Adrenal gland (tissue), 12 donors: ENCODE results near the gene CCDC92B. TPM values are rescaled to one million over a fixed set of nuclear protein-coding genes. Genes with fewer than 3 reads are reported as not detected.

ENCODE experiments used
- DNase-seq, 7 donors: peaks; one replicate each; pipeline ENCODE4 v3.0.0-alpha.2; 2019 to 2020
- H3K27ac ChIP-seq, 5 donors: fragments of 200-600 bp; sonication (generic) in 4 of 5; 1 replicate in 3 of 5; 2 replicates in 2 of 5; pipeline versions ENCODE4 v1.5.1 to v1.8.0; 2016 to 2020; ENCODE audit warnings: mild to moderate bottlenecking in 1 of 5
- H3K27me3 ChIP-seq: fragments of 200-600 bp; 2 replicates; pipeline ENCODE4 v1.8.0; 2021
- H3K36me3 ChIP-seq, 2 donors: fragments of 200-600 bp; replicated peaks in 1 of 2; 1 replicate in 1 of 2; 2 replicates in 1 of 2; pipeline versions ENCODE4 v1.5.1 to v1.8.0; 2018 to 2022
- H3K4me1 ChIP-seq, 2 donors: fragments of 200-600 bp; replicated peaks in 1 of 2; 1 replicate in 1 of 2; 2 replicates in 1 of 2; pipeline versions ENCODE4 v1.5.1 to v1.8.0; 2018 to 2021
- H3K4me3 ChIP-seq, 4 donors: fragments of 200-600 bp; sonication (generic) in 3 of 4; one replicate each; pipeline ENCODE4 v1.5.1; 2016 to 2018
- H3K9me3 ChIP-seq, 3 donors: fragments of 200-600 bp; sonication (generic) in 1 of 3; replicated peaks in 1 of 3; 1 replicate in 2 of 3; 2 replicates in 1 of 3; pipeline versions ENCODE4 v1.5.1 to v1.8.0; 2016 to 2021
- POLR2A ChIP-seq, 2 donors: fragments of 450-650 bp; IDR thresholded peaks; one replicate each; pipeline ENCODE4 v1.6.1; 2017; ENCODE audit warnings: antibody characterized with exemption in 2 of 2, mild to moderate bottlenecking in 2 of 2, moderate library complexity in 1 of 2
- WGBS, 4 donors: extraction: QIAGEN DNeasy Blood & Tissue Kit in 2 of 4; methylation state at CpG; one replicate each; pipeline versions ENCODE4 v1.1.5 to v1.1.7; 2013 to 2017; 5-methylcytosine and 5-hydroxymethylcytosine counted together
- intact Hi-C, 2 donors: fragments of 100-400 bp; cut with DNase I; formaldehyde crosslinking; loops; one replicate each; pipeline versions ENCODE4 v1.14.1 to v1.15.0; 2022 to 2023
- polyA plus RNA-seq, 3 donors: library from polyadenylated mRNA; stranded (reverse); fragments of 200-250 nt in 2 of 3; fragments of 350-450 nt in 1 of 3; fragmentation: Illumina TruSeq in 1 of 3; extraction: RNeasy Lipid Tissue Mini Kit (QIAGEN cat#74804) in 1 of 3; gene quantifications; one replicate each; pipeline ENCODE4 v1.2.3, GENCODE V29; 2013 to 2014
- total RNA-seq, 9 donors: library from RNA; depleted of rRNA in 4 of 9; stranded (reverse); fragments of >200 nt in 4 of 9; fragments of 120-200 nt in 1 of 9; fragmentation: NEBNext Ultra II Directional in 1 of 9; extraction: Animal tissue kit (Norgen Biotek cat#: 25700) in 1 of 9; gene quantifications; one replicate each; pipeline versions ENCODE4 v1.1.0 to v1.2.4, GENCODE V29; 2013 to 2023
- TF ChIP-seq, protein P1 (sequence below), 6 experiments: fragments of 450-650 bp in 4 of 6; fragments of 200-600 bp in 2 of 6; sonication (generic) in 1 of 6; IDR thresholded peaks; 1 replicate in 5 of 6; 2 replicates in 1 of 6; pipeline versions ENCODE4 v1.5.1 to v1.8.0; 2016 to 2021; ENCODE audit warnings: antibody characterized with exemption in 6 of 6, mild to moderate bottlenecking in 2 of 6, moderate library complexity in 1 of 6
- donor health status: healthy with polysubstance abuse.
- donor health status: Bipolar disorder and iron deficiency.
- donor health status: DM: yes; HTN: yes; CAD: no.
- donor health status: DM: no; HTN: no; CAD: no.
- donor health status: DM: no; HTN: no; CAD: no.
- donor health status: DM: yes; HTN: yes; CAD: no.

Gene CCDC92B
- total and polyA plus RNA-seq, 12 donors = 0.10 to 4.7 (median 0.55) TPM; not detected in 3

DNA sequence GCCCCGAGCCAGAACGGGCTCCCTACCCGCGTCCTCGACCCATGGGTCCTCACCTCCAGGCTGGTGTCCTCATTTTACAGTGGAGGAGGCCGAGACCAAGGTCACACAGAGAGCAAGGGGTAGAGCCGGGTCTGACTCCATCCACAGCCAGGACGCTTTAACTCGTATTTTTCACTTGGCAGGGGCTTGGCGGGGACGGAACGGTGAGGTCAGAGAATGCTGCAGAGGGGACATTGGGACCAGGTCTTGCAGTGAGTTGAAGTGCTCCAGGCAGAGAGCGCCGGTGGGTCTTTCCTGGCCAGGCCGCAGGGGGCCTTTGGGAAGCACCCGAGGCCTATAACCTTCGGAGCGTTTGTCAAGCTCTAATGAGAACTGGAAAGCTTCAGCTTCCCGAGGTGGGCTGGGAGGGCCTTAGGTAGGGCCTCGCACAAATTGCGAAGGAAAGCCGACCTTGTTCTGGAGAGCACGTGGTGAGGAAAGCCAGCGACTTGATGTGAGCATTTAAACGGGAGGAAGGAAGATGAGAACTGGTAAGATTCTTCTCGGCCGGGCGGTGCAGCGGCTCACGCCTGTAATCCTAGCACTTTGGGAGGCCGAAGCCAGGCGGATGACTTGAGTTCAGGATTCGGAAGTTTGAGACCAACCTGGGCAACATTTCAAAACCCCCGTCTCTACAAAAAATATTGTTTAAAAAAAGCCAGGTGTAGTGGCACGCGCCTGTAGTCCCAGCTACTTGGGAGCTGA lies 37.0 kb downstream of the CCDC92B start:
- DNase-seq = peak in 4 of 7 donors; percentile 35 to 59 (median 45)
- WGBS, 4 donors = 58 to 65% (median 61%) methylated on average over 31 to 36 of the region's 36 CpGs
- Histone ChIP-seq H3K4me1 (peaks cover 40 to 44% of the 10 kb centered on the region in 2 donors), H3K36me3 (no peaks in the 10 kb centered on the region), H3K4me3 (peak overlapping the region; percentile 10 to 86 (median 52)), H3K27me3 (no peaks in the 10 kb centered on the region), H3K9me3 (no peaks in the 10 kb centered on the region), H3K27ac (peak overlapping the region in 3 of 5 donors; percentile 13 to 96 (median 89))
- intact Hi-C loops = no loop called here
- TF ChIP-seq POLR2A (IDR thresholded peaks at IDR 0.05) = no peak

DNA sequence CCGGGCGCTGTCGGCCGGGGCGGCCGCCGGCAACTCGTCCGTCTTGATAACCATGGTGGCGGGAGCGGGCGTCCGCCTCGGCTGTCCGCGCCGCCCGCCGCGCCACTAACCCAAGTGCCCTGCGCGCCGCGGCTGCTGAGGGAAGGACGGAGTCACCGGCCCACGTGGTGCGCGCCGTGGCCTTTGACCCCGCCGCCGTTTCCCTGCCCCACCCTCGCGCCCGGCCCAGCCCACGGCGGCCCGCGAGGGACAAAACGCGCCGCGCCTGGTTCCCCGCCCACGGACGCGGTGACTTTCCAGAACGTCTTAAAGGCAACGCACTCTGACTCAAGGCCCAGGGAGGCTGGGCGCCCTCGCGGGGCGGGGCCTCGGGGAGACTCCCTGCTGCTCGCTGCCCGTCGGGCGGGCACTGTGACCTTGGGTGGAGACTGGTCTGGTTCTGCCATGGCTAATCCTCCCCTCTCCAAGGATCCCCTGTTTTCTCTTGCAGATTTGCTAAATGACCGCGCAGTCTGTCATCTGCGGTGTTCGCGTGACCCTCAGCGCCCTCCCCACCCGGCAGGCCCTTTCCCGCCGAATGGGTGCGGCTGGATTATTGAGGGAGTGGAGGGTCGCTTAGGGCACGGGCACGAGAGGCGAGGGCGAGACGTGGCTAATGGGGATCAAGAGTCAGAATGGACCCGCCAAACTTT lies 37.7 kb downstream of the CCDC92B start, which contains the start of gene CLUH:
Gene CLUH (minus strand): TSS at position 157 of the 692 bp plus-strand sequence. CDS start 103 bp downstream, at position 54.
- TF ChIP-seq, protein P1, sequence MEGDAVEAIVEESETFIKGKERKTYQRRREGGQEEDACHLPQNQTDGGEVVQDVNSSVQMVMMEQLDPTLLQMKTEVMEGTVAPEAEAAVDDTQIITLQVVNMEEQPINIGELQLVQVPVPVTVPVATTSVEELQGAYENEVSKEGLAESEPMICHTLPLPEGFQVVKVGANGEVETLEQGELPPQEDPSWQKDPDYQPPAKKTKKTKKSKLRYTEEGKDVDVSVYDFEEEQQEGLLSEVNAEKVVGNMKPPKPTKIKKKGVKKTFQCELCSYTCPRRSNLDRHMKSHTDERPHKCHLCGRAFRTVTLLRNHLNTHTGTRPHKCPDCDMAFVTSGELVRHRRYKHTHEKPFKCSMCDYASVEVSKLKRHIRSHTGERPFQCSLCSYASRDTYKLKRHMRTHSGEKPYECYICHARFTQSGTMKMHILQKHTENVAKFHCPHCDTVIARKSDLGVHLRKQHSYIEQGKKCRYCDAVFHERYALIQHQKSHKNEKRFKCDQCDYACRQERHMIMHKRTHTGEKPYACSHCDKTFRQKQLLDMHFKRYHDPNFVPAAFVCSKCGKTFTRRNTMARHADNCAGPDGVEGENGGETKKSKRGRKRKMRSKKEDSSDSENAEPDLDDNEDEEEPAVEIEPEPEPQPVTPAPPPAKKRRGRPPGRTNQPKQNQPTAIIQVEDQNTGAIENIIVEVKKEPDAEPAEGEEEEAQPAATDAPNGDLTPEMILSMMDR (IDR thresholded peaks at IDR 0.05) = no peak
- TF ChIP-seq POLR2A (IDR thresholded peaks at IDR 0.05) = peak; percentile 94 to 98
- peak; percentile 96 to 98 (median 97) for DNase-seq
- peak within 1 kb of the TSS; percentile 47 to 96 (median 86) for H3K27ac ChIP-seq
- intact Hi-C loops = no loop called here
- H3K4me1 ChIP-seq = peaks cover 43 to 51% of the 10 kb centered on the region in 2 donors
- WGBS, 4 donors = 1% methylated on average over 33 to 76 of the region's 76 CpGs; no CpG with 5 or more reads in 1 of the 4 donors
- H3K4me3 ChIP-seq = peak within 1 kb of the TSS; percentile 62 to 86 (median 78)
- no peaks in the 10 kb centered on the region for H3K9me3 ChIP-seq
- no peaks in the 10 kb centered on the region for H3K27me3 ChIP-seq
- H3K36me3 ChIP-seq = no peaks in the 10 kb centered on the region

DNA sequence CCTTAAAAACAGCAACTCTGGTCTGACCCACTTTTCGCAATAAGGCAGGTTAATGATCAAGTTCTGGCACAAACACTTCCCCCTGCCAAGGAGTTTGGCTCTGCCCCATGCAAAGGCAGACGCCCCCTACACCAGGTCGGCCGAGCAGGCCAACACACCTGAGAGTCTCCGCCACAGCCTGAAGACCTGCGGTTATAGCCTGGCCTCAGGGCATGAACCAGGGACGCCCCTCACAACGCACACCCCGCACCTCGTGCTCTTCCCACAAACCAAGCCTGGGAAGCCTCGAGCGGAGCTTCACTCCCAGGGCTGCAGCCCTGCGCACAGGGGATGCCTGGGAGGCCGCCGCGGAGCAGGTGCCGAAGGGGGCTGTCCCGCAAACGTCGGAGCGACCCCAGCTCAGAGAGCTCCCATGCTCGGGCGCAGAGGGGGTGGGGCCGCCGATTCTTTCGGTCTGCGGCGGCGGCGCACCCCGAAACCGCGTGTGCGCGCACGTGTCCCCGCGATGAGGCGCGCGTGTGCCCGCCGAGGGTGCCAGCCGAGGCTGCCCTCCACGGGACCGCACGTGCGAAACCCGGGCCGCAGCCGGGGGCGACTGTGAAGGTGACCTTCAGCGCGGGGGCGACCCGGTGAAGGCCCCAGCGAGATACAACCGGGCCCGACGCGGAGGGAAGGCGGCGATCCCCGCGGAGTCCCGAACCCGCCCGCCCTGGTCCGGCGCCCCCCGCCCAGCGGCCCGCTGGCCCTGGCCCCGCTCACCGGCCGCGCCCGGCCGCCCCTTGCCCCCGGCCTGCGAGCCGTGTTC lies 38.4 kb downstream of the CCDC92B start:
- WGBS, 4 donors = 0 to 1% (median 1%) methylated on average over 4 to 82 of the region's 82 CpGs
- Histone ChIP-seq H3K27ac (peak overlapping the region; percentile 47 to 96 (median 86)), H3K9me3 (no peaks in the 10 kb centered on the region), H3K4me1 (peaks cover 49 to 58% of the 10 kb centered on the region in 2 donors), H3K36me3 (no peaks in the 10 kb centered on the region), H3K4me3 (peak overlapping the region; percentile 62 to 86 (median 78)), H3K27me3 (no peaks in the 10 kb centered on the region)
- TF ChIP-seq, protein P1 (IDR thresholded peaks at IDR 0.05) = no peak
- no peak for TF ChIP-seq POLR2A (IDR thresholded peaks at IDR 0.05)
- DNase-seq = peak in 5 of 7 donors; percentile 38 to 60 (median 50)
- intact Hi-C loops = no loop called here

DNA sequence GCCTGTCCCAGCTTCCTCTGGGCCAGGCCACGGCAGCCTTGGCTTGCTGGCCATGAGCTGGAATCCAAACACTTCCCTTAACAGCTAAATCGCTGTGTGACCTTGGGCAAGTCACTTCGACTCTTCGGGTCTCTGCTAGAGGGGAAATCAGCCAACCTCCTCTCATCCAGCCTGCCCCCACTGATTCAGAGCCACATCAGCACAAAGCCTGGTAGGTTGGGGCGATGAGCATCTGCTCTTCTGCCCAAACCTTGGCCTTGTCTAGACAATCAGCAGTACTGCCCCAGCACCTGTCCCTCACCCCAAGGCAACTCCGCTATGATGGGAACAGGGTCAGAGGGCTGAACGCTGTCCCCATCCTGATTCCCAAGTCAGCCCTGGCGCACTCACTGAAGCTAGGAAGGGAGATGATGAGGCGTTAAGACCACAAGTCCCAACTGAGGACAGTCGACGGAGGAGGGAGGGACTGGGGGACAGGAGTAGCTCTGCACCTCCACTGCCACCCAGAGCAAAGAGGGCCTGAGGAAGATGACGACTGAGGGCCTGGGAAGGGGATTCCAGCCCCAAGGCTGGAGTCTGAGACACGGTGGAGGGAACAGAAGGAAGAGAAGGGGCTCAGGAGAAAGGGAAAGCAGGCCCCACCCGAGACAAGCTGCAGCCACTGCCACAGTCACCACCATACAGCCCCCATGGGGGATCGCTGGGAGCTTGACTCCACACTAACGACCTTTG lies 39.2 kb downstream of the CCDC92B start:
- TF ChIP-seq POLR2A (IDR thresholded peaks at IDR 0.05) = no peak
- TF ChIP-seq, protein P1 (IDR thresholded peaks at IDR 0.05) = no peak
- intact Hi-C loops = no loop called here
- H3K27me3 ChIP-seq = no peaks in the 10 kb centered on the region
- H3K9me3 ChIP-seq = no peaks in the 10 kb centered on the region
- peak in 6 of 7 donors; percentile 33 to 76 (median 64) for DNase-seq
- H3K36me3 ChIP-seq = no peaks in the 10 kb centered on the region
- WGBS, 4 donors = 24 to 38% (median 26%) methylated on average over 13 to 16 of the region's 16 CpGs
- H3K4me3 ChIP-seq = peak overlapping the region in 3 of 4 donors; percentile 72 to 86 (median 84)
- peaks cover 55 to 65% of the 10 kb centered on the region in 2 donors for H3K4me1 ChIP-seq
- H3K27ac ChIP-seq = peak overlapping the region in 4 of 5 donors; percentile 79 to 96 (median 88)
